ENCODE measurements around the gene SLC35A3.

Gene SLC35A3

DNA sequence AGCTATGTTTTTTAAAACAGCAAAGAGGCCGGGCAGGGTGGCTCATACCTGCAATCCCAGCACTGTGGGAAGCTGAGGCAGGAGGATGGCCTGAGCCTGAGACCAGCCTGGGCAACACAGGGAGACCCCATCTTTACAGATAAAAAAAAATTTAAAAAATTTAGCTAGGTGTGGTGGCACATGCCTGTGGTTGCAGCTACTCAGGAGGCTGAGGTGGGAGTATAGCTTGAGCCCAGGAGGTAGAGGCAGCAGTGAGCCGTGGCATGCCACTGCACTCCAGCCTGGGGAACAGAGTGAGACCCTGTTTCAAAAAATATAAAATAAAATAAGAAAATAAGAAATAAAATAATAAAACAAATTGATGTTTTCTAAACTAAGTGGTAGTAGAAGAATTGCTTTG, 8.4 kb downstream of the SLC35A3 start:
- H3K36me3 ChIP-seq (ENCODE audit: insufficient read depth, low read length), result peaks cover 4% of the 10 kb centered on the region; the same call in 1 of the 2 replicates
- no peak overlapping the region for H3K9ac ChIP-seq (ENCODE audit: low read depth, low read length, poor library complexity, severe bottlenecking)
- H3F3A ChIP-seq (ENCODE audit: low read depth), result no peaks in the 10 kb centered on the region
- H3K9me3 ChIP-seq (ENCODE audit: insufficient read depth, low read depth, low read length), result no peaks in the 10 kb centered on the region
- H3K4me3 ChIP-seq (ENCODE audit: low read length, poor library complexity, severe bottlenecking), result no peak overlapping the region
- peaks cover 33% of the 10 kb centered on the region for H3K79me2 ChIP-seq (ENCODE audit: insufficient read depth, low read length)
- H3K4me1 ChIP-seq (ENCODE audit: insufficient read depth, low read length, poor library complexity, severe bottlenecking), result peaks cover 22% of the 10 kb centered on the region
- H3K27me3 ChIP-seq (ENCODE audit: insufficient read depth, low read length, poor library complexity, severe bottlenecking), result no peaks in the 10 kb centered on the region
- H3K4me2 ChIP-seq (ENCODE audit: low read depth, low read length, poor library complexity, severe bottlenecking), result no peak overlapping the region
- H4K20me1 ChIP-seq (ENCODE audit: insufficient read depth, low read length, poor library complexity, severe bottlenecking), result peaks cover 15% of the 10 kb centered on the region
- TF ChIP-seq, protein P1, sequence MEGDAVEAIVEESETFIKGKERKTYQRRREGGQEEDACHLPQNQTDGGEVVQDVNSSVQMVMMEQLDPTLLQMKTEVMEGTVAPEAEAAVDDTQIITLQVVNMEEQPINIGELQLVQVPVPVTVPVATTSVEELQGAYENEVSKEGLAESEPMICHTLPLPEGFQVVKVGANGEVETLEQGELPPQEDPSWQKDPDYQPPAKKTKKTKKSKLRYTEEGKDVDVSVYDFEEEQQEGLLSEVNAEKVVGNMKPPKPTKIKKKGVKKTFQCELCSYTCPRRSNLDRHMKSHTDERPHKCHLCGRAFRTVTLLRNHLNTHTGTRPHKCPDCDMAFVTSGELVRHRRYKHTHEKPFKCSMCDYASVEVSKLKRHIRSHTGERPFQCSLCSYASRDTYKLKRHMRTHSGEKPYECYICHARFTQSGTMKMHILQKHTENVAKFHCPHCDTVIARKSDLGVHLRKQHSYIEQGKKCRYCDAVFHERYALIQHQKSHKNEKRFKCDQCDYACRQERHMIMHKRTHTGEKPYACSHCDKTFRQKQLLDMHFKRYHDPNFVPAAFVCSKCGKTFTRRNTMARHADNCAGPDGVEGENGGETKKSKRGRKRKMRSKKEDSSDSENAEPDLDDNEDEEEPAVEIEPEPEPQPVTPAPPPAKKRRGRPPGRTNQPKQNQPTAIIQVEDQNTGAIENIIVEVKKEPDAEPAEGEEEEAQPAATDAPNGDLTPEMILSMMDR (conservative IDR thresholded peaks at IDR 0.05; ENCODE audit: low read length), result no peak
- no peak for TF ChIP-seq EZH2phosphoT487 (IDR thresholded peaks at IDR 0.05; ENCODE audit: borderline replicate concordance)
- no peak overlapping the region for H2AFZ ChIP-seq (ENCODE audit: low read length)
- H3K9me2 ChIP-seq (replicated peaks; ENCODE audit: low read depth, low read length), result no peaks in the 10 kb centered on the region

DNA sequence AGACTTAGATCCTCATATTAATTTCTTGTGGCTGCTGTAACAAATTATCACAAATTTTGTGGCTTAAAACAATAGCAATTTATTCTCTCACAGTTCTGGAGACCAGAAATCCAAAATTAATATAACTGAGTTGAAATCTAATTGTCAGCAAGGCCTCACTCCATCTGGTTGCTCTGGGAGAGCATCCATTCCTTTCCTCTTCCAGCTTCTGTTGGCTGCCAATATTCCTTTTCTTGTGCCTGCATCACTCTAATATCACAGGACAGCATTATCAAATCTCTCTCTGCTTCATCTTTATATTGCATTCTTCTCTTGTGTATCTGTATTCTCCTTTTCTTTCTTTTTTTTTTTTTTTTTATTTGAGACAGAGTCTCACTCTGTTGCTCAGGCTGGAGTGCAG, 9.3 kb downstream of the SLC35A3 start:
- TF ChIP-seq EZH2phosphoT487 (IDR thresholded peaks at IDR 0.05; ENCODE audit: borderline replicate concordance), result no peak
- TF ChIP-seq, protein P1 (conservative IDR thresholded peaks at IDR 0.05; ENCODE audit: low read length), result no peak
- H3K4me2 ChIP-seq (ENCODE audit: low read depth, low read length, poor library complexity, severe bottlenecking), result no peak overlapping the region
- no peaks in the 10 kb centered on the region for H3K9me2 ChIP-seq (replicated peaks; ENCODE audit: low read depth, low read length)
- peaks cover 11% of the 10 kb centered on the region for H4K20me1 ChIP-seq (ENCODE audit: insufficient read depth, low read length, poor library complexity, severe bottlenecking)
- H3K79me2 ChIP-seq (ENCODE audit: insufficient read depth, low read length), result peaks cover 26% of the 10 kb centered on the region
- no peaks in the 10 kb centered on the region for H3K27me3 ChIP-seq (ENCODE audit: insufficient read depth, low read length, poor library complexity, severe bottlenecking)
- H3K4me3 ChIP-seq (ENCODE audit: low read length, poor library complexity, severe bottlenecking), result no peak overlapping the region
- no peaks in the 10 kb centered on the region for H3F3A ChIP-seq (ENCODE audit: low read depth)
- no peaks in the 10 kb centered on the region for H3K9me3 ChIP-seq (ENCODE audit: insufficient read depth, low read depth, low read length)
- peaks cover 4% of the 10 kb centered on the region; the same call in 1 of the 2 replicates for H3K36me3 ChIP-seq (ENCODE audit: insufficient read depth, low read length)
- no peak overlapping the region for H2AFZ ChIP-seq (ENCODE audit: low read length)
- no peak overlapping the region for H3K9ac ChIP-seq (ENCODE audit: low read depth, low read length, poor library complexity, severe bottlenecking)
- H3K4me1 ChIP-seq (ENCODE audit: insufficient read depth, low read length, poor library complexity, severe bottlenecking), result peaks cover 17% of the 10 kb centered on the region

DNA sequence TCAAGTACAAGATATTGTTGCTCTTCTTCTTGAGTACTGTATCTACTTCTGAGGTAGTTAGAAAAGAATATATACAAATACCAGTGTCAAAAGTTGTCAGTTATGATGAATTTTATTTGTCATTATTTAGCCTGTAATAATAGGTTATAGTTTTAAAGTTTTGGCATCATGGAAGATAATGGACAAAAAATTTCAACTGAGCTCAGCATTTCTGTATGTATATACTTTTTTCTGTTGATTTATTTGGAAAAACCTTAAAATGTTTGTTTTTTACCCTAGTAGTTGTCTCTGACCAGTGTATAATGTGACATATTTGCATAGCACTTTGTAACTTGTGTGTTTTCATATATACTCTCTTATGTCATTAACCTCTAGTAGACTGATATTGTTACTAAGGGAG, 11.1 kb downstream of the SLC35A3 start:
- H3K4me3 ChIP-seq (ENCODE audit: low read length, poor library complexity, severe bottlenecking), result no peak overlapping the region
- H3K9ac ChIP-seq (ENCODE audit: low read depth, low read length, poor library complexity, severe bottlenecking), result no peak overlapping the region
- peaks cover 4% of the 10 kb centered on the region; the same call in 1 of the 2 replicates for H3K36me3 ChIP-seq (ENCODE audit: insufficient read depth, low read length)
- H4K20me1 ChIP-seq (ENCODE audit: insufficient read depth, low read length, poor library complexity, severe bottlenecking), result peaks cover 5% of the 10 kb centered on the region
- H2AFZ ChIP-seq (ENCODE audit: low read length), result no peak overlapping the region
- H3K27me3 ChIP-seq (ENCODE audit: insufficient read depth, low read length, poor library complexity, severe bottlenecking), result no peaks in the 10 kb centered on the region
- H3K4me2 ChIP-seq (ENCODE audit: low read depth, low read length, poor library complexity, severe bottlenecking), result no peak overlapping the region
- H3K9me2 ChIP-seq (replicated peaks; ENCODE audit: low read depth, low read length), result no peaks in the 10 kb centered on the region
- H3K79me2 ChIP-seq (ENCODE audit: insufficient read depth, low read length), result peaks cover 36% of the 10 kb centered on the region
- H3K9me3 ChIP-seq (ENCODE audit: insufficient read depth, low read depth, low read length), result no peaks in the 10 kb centered on the region
- H3K4me1 ChIP-seq (ENCODE audit: insufficient read depth, low read length, poor library complexity, severe bottlenecking), result no peaks in the 10 kb centered on the region
- H3F3A ChIP-seq (ENCODE audit: low read depth), result no peaks in the 10 kb centered on the region
- TF ChIP-seq, protein P1 (conservative IDR thresholded peaks at IDR 0.05; ENCODE audit: low read length), result no peak
- no peak for TF ChIP-seq EZH2phosphoT487 (IDR thresholded peaks at IDR 0.05; ENCODE audit: borderline replicate concordance)
